Fibroblast of skin of back (primary cell): Measurements from ENCODE around the gene TLX2.
A peak's percentile ranks its signal among the peaks of the same experiment; 100 is the strongest.

Source experiments
- DNase-seq: peaks from one replicate; pipeline ENCODE4 v3.0.0-alpha.2; 2013

TLX2 gene

DNA sequence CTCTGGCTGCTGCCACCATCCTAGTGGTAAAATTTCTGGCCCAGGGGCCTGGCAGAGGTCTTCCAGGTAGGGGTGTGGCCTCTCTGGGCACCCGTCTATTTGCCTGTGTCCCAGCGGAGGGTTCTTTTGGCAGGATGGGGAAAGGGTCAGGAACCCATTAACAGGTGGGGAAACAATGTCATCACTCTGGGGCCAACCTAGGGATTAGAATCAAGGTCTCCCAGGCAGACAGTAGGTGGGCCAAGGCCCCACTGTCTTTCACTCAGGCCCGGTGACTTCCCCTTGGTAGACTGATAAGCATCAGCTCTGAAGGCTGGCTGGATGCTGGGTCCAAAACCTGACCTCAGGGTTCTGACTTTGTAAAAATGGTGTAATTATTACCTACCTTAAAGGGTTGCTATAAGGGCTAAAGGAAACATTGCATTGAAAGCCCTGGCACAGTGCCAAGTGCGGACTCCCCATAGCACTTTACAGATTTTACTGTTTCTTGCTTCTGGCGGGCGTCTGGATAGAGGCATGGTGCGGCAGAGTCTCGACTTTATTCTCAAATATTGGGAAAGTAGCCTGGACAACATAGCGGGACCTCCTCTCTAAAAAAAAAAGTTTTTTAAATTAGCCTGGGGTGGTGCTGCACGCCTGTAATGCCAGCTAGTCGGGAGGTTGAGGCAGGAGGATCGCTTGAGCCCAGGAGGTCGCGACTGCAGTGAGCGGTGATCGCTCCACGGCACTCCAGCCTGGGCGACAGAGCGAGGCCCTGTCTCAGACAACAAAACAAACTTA is 17.1 kb upstream of the TLX2 start:
- DNase-seq = no peak

DNA sequence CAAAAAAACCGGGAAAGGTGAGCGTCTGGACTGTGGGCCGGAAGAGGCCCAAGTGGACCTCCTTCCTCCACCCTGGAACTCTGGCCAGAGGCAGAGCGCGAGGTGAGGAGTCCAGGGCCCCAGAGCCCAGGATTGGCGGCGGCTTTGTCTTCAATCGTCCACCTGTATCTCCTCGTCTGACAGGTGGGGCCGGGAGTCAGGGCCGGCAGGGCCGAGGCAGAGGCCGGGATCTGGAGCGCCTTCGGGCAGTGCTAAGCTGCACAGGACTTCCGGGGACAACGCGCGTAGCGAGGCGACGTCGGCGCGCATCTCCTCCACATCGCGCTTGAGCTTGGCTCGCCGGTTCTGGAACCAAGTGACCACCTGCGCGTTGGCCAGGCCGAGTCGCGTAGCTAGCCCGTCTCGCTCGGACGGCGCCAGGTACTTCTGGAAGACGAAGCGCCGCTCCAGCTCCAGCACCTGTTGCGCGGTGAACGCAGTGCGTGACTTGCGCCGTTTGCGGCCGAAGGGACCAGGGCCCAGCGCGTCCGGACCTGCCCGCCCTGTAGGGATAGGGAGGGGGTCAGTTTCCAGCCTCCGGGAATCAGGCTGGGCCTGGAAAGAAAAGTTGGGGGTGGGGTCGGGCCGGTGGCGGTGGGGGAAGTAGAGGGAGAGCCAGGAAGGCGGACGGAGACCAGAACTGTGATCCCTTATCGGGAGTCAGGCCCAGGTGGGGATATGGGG is 16.3 kb upstream of the TLX2 start:
- no peak for DNase-seq

DNA sequence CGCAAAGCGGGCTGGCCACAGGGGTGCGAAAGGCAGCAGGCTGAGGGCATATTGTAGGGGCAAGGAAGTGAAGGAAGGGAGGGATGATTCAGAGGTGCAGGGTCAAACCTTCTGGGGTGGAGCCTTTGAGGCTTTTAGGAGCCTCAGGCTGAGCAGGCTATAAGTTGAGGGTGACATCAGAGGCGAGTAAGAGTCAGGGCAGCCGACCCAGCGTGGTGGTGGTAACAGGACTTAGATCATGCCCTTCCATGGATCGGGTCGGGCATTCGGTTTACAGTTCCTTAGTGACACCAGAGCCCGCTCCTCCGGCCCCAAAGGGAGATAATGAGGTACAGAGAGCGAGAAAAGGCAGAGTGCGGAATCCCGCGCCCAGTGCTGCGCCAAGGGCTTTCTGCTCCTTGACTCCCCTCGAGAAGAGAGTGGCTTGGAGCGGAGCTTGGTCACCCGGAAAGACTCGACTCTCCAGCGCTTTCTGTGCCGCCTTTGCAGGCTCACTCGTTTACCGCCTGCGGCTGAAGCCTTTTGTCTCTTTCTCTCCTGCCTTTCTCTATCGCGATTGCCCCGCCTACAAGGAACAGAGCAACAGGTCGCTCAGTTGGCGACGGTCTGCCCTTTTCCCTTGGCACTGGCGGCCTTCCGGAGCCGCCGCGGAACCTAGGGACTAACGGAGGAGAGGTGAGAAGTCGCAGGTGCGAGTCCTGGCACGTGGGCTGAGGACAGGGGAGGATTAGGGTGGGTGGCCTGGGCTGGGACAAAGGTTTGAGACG is 15.6 kb upstream of the TLX2 start:
- DNase-seq = no peak

DNA sequence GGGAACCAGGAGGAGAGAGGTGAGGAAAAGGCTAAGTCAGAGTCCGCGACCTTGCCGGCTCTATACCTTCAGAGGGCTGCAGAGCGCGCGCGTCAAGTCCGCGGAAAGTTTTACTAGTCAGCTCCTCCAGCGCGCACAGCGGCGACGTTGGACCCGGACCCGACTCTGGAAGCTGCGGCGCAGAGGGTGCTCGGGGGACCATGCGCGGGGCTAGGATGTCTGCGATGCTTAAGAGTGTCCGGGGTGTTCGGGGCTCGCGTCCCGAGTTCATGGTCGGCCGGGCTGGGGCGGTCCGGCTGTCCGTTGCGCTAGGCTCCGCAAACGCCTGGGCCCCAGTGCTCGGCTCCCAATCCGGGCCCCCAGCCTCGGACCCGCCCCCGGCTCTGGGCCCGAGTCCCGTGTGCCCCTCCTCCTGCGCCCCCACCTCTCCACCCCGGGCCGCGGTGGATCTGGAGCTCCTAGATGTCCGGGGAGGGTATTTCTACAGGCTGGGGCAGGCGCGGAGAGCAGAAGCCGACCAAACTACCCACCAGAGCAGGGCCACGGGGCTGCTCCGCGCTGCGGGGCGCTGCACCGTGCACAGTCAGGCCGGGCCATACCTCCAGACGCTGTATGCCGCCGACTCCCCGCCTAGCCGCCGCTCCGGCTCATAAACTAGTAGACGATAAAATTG is 14.8 kb upstream of the TLX2 start, which contains the start of gene LBX2:
Gene LBX2, minus strand, starts transcription at position 337 of the 673 bp plus-strand sequence. Its CDS starts 66 bp downstream, at position 271.
- DNase-seq = no peak

DNA sequence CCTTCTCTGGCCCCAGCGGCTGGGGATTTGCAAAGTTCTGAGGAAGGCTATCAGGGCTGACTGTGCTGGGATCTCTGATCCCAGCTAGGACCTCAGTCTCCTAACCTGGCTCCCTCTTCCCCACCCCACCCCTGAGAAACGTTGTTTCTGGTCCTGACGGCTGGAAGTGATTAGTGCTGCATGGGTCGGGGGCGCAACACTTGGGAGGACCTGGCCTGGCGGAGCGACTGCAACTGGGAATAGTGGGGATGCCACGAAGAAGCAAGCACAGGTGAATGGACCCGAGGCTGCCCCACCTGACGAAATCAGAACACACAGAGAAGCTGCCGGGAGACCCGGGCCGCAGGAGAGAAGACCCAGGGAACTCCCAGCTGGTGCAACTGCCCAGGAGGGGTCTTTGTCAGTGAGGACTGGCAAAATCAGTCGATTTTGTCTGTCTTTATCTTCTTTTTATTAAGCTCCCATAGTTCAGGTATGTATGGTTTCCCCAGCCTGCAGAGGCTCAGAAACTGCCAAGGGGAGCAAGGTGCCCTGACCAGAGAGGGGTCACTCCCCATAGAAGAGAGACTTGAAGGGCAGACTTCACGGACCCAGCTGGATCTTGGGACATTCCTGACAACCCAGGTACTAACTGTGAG is 14.2 kb upstream of the TLX2 start:
- DNase-seq = no peak

DNA sequence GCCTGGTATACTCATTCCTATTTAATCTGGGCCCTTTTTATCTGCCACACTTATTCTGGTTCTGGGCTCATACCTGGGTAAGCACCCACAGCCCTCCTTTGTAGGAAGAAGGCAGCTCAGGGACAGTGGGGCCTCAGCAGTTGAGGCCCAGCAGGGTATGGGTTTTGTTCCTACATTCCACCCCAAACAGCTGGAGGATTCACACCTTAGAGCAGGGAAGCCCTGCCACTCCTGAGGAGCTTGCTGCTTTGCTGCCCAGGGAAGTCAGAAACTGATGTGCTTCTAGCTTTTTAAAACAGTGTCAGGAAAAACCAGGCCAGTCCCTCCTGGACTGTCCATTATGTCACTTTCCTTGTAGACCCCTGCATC is 13.7 kb upstream of the TLX2 start:
- DNase-seq = no peak

DNA sequence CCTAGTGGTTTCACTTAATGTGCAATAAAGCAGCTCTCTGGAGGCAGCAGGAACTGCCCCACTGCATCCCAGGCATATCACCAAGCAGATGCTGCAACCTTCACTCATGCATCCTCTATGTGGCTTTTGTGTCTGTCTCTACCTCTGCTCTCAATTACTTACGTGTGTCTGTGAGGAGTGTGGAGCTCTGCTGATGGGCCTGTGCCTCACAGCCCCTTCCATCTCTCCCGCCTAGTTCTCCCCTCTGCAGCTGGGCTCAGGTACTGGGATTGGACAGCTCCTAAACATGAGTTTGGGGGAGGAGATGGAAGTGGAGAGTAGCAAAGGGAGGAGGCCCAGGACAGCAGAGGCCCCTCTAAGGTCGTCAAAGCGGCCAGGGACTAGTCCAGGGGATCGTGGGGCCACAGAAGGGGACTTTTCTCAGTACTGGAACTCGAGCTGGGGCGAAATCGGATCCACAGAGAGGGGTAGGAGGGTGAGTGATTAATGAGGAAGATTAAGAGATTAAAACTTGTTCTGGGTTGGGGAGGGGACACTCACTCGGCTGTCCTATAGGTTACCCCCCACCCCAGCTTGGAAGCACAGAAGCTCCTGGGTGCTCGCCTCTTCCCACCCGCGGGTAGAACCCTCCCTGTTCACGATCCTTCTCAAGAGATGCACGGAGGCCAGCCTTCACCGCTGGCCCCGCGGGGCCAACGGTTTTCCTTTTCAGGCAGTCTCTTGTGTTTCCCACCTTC is 12.7 kb upstream of the TLX2 start:
- DNase-seq = no peak

DNA sequence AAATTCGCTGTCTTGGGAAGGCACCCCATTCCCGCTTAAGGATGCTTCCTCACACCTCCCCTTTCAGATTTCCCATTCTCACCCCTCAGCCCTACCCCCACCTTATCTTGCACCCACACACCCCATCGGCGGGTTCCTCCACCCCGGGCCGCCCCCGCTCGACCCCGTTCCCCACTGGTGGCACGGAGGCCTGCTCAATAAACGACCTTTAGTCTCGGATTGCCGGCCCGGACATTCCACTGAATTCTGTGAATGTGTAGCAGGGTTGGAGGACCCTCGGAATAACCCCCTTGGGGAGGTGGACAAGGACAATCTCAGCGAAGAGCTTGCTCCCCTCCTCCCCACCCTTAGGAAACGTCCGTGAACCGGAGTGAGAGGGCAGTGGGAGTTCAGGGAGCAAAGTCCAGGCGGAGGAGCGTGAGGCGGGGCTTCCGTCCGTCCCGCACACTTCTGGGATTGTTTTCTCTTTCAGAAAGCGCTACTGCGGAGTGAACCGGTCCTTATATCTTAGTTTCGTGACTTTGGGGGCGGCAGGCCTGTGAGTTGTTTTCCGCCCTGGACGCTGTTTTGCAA is 12.0 kb upstream of the TLX2 start:
- no peak for DNase-seq

DNA sequence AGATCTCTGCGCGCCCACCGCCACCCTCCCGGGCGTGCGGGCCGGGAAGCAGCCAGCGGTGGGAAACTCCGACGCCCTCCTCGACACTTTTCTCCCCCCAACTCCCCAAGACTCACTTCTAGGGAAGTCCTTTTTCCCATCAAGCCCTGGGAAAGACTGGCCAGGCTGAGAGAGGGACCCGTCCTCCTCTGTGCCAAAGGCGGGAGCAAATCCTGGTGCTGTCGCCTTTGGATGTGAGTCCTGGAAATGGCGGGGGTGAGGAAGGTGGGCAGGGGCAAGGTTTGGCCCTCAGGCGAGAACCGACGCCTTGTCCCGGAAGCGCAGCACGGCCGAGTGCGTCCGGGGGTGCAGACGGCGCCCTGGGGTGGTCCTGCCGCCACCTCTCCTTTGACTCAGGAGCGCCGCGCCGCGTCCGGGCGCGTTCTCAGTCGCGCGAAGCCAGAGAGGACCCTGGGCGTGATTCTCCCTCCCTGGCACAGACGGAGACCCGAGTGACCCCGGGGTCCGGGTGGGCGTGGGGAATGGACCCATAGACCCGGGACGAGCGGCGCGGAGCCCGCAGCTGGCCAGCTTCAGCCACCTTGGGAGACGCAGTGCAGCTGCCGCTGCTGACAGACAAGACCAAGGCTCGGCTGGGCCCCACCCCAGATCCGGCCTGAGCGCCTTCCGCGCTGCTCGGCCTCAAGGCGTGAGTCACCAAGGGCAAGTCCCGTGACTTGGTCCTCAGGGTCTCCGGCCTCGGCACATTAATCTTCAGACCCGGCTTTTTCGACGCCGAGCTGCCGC is 11.3 kb upstream of the TLX2 start:
- DNase-seq = peak; percentile 84

DNA sequence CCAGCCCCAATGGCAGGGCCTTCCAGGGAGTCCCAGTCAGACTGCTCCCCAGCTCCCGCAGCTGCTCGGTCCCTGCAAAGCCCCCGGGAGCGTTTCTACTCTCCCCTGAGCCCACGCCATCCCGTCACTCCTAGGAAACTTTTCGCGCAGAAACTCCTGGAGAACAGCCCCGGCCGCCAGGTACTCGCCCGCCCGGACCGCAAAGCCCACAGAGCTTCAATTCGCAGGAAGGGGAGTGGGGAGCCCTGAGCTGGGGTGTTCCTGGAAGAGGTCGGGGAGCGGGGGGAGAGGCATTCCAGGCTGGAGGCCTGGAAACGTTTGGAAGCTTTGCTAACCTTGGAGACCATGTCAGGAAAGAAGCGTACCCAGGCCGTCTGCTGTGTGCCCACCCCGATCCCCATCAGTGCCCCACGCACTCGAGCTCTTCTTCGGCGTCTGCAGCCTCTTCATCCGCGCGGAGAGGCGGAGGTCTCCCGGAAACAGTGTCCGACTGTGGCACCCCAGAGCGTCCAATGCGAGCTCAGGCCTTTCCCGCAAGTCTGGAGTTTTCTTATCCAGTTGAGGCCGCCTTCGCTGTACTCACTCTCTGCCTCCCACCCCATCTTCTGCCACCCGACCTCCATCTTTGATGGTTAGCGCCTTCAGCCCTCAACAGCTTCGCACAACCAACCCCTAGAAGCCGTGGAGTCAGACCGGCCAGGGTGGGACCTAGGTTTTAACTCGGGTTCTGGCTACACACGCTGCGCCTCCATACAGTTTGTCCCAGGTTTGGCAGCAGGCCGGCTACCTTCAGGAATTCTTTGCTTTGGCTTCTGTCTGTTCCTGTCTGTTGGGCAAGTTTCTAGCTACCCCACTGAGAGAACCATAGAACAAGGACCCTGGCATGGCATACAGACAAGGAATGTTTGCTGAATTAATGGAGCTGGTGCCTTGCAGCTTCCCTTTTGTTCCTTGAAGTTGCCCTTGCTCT is 10.5 kb upstream of the TLX2 start:
- no peak for DNase-seq

DNA sequence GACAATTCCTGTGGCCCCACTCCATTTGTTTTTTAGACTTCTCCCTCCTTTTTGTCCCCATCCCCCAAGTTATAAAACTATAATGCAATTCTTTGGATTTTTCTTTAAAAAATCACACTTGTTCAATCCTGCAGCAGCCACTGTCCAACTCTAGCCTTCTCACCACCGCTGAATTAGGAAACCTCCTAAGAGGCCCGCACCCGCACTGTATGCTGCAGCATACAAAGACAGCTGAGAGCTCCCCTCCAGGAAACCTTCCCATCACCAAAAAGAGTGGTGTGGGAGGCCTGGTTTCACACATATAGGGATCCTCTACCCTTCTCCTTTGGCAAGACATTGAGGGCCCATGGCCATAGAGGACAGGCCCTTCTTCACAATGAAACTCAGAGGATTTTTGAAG is 9.7 kb upstream of the TLX2 start:
- no peak for DNase-seq

DNA sequence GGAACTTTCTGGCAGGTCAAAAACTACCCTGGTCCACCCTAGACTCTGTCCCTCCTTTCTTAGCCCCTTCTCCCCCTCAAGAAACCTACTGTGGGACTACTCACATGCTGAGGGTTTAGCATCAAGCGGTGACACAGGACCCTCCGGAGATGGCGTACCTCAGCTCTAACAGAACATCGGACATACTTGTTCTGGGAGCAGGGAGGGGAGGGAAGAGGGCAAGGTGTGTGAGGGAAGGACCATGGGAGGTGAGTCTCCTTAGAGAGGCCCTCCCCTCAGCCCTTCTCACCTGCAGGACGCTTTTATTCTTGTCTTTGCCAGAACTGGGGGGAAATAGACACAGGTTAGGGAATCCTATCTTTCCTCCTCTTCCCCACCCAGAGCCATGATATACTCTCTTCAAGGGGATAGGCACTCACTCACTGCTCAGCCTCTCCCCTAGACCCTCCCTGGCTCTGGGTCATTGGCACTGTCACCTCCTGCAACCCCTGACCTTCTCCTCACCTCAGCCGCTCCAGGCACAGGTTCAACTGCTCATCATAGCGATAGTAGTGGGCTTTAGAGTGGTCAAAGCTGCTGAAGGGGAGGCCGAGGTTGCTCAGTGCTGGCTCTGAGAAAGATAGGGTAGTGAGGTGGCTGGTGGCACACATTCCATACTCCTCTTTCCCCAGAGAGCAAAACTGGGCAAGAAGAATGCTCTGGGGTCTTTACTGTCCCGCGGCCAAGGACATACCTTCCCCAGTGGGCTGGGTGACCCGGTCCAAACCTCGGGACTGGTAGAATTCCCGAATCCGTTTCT is 8.6 kb upstream of the TLX2 start:
- no peak for DNase-seq

DNA sequence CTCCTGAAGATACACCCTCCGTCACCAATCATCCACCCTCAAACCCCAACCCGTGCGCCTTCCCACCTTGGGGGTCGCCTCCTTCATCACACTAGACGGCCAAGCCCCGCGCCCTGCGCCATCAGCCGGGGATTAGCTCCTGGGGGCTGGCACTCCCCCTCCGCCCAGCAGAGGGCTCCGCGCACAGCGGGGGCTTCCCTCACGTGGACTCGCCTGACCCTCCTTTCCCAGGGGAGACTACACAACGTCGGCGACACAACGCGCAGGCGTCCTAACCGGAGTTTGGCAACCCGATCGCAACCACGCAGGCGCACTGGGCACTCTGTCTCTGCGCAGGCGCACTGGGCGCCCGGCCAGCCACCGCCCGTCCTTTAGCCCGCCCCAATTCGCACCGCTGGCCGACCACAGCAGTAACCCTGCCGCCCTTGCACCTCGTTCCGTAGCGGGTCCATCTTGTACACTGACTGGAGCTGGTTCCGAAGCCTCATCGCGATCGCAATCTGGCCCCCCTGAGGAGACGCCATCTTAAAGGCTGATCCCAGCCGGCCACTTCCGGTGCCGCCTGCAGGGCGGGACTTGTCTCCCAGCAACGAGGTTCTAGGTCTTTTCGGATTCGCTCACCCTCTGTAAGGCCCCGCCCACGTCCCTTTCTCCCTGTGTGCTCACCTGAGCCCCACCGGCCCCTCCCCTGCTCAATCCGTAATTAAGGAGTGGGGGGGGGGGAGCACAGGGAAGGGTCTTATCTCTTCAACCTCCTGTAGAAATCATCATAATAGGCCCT is 6.9 kb upstream of the TLX2 start, which contains the start of gene PCGF1:
Gene PCGF1, minus strand, starts transcription at position 551 of the 781 bp plus-strand sequence. Its CDS starts 27 bp downstream, at position 524.
- peak; percentile 97 for DNase-seq

DNA sequence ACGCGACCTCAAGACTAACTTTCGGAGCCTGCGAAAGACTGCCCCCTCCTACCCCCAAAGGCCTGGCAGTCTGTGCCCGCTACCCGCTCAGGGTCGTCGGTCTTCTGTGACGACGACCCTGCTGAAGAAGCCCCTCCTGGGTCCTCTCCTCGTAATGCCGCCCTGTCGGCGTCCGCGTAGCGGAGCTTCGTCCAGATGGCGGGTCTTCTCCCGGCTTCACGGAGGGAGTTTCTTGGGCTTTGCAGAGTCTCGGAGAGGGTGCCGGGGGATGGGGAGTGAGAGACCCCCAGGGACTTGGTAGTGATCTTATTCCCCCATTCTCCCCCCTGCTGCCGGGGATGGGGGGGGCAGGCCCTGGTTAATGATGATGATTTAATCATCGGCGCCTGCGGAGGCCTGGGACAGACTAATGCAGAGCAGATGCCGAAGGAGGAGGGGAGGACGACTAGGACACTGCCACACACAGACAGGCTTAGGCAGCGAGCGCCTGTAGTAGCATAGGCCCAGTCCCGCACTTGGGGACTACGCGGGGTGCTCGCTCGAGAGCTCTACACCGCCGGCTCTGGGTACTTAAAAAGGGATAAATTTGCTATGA is 6.2 kb upstream of the TLX2 start:
- DNase-seq = peak; percentile 81

DNA sequence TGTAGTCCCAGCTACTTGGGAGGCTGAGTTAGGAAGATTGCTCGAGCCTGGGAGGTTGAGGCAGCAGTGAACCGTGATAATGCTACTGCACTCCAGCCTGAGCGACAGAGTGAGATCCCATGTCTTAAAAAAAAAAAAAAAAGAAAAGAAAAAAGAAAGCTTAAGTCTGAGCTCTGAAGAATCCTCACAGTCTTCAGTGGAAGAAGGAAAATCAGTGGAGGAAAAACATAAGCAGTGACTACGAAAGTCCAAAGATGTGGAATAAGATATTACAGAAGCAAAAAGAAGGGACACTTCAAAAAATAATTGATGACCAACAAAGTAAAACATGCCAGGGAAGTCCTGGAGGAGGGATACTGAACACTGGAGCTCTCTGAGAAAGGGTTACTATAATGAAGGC is 4.0 kb upstream of the TLX2 start:
- DNase-seq = no peak

DNA sequence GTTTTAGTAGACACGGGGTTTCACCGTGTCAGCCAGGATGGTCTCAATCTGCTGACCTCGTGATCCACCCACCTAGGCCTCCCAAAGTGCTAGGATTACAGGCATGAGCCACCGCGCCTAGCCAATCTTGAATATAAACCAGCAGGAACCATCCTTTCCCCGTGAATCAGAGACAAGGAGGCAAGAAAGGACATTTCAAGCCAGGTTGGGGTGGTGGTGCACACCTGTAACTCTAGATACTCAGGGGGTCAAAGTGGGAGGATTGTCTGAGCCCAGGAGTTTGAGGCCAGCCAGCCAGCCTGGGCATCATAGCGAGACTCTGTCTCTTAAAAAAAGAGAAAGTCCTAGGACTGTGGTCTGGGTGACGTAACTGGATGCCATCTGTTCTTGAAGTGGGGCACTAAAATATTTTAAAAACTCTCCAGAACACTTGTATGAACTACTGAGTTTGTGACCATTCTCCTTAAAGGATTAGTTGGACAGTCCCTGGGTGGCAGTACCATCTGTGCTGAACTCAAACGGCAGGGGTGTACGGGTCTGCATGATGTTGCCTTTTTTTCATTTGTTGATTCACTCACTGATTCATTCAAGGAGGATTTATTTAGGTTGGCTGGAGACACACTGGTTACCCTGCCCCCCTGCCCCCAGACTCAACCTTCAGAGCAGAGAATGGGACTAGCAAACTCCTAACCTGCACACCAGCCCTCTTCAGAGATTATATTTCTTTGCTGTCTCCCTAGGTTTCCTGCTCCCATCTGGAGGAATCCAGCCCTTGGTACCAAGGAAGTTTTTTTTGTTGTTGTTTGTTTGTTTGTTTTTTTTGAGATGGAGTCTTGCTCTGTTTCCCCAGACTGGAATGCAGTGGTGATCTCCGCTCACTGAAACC is 2.9 kb upstream of the TLX2 start:
- DNase-seq = peak; percentile 49
